Left ventricle myocardium superior (tissue), 1 donor: ENCODE results near the gene PDE4B. TPM values are rescaled to one million over a fixed set of nuclear protein-coding genes. Genes with fewer than 3 reads are reported as not detected.

ENCODE experiments used
- ATAC-seq: fragments of 200-7000 bp; cut with Tn5 transposase; one replicate; pipeline ENCODE4 v1.9.1; 2020; ENCODE audit warnings: mild to moderate bottlenecking, moderate library complexity
- DNase-seq: peaks from one replicate; pipeline ENCODE4 v3.0.0-alpha.2; 2020
- intact Hi-C: fragments of 100-400 bp; cut with micrococcal nuclease; formaldehyde crosslinking; loops from one replicate; pipeline ENCODE4 v1.11.0; 2022
- total RNA-seq: library from RNA; stranded (reverse); fragmentation: NEBNext Ultra II Directional; extraction: Animal tissue kit (Norgen Biotek cat#: 25700); gene quantifications from one replicate; pipeline ENCODE4 v1.2.1, GENCODE V29; 2021
- donor health status: DM: no; HTN: yes; CAD: no; lungs with severe emphysema.

PDE4B gene
- total RNA-seq, 1 donor from 2014 or later = 19.4 TPM

GRCh38 chr1:66350001-66350547 is 557.4 kb downstream of the PDE4B start:
- DNase-seq (peak; percentile 52), ATAC-seq (peak; percentile 70)
- intact Hi-C loops = no loop called here

DNA sequence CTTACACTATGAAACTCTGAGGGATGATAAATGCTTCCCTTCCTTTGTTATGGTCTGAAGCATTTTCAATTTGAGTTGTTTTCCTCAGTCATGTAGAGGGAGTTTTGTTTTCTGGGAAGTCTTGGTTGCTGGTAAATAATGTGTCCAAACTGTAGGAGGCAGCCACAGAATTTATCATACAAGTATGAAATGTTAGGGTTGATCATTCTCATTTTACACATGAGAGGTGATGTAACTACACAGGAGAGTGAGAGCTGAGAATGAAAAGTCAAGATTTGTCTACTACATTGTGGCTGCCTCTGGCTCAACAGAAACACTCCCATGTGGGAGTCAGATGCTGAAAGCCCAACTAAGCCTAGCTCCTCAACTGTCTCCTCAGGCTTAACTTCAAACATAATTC is 558.8 kb downstream of the PDE4B start:
- intact Hi-C loops = no loop called here
- DNase-seq (no peak), ATAC-seq (peak; percentile 13)

GRCh38 chr1:66351913-66352312 is 559.2 kb downstream of the PDE4B start:
- DNase-seq = no peak
- ATAC-seq = peak; percentile 14
- intact Hi-C loops = no loop called here

DNA sequence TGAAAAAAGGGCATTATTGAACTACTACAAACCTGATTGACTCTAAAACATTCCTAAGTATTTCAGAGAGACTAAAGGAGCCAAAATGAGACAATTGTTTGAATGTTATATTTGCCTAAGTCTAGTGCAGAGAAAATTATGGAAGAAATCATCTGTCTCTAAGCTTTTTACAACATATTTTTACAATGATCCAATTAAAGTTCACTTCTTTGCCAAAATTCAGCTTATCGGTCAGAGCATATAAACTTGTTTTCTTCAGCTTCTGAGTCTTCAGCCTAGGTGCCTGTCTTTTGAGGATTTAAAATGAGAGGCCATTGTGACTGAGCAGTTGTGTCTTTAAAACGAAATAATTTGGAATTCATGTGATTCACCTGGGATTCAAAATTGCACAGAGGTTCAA is 560.1 kb downstream of the PDE4B start:
- ATAC-seq (no peak), DNase-seq (no peak)
- intact Hi-C loops = no loop called here

DNA sequence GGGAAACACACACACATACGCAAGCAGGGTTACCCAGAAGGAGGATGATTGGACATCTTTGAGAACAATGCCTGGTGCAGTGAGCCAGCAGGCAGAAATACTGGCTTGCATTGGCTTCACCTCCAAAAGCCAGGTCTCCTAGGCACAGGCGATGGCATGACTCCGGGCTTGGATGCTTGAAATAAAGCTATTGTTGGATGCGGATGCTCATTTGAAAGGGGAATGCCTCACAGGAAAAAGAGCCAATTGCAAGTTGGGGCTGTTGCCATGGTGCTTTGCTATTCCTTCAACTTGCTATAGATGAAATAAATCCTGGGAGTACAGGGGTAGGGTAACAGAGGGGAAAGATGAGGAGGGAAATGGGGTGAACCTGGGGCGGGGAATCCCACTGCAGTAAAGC is 560.6 kb downstream of the PDE4B start:
- intact Hi-C loops = no loop called here
- ATAC-seq (no peak), DNase-seq (no peak)

- peak; percentile 43 for ATAC-seq
- intact Hi-C loops = no loop called here
- DNase-seq = no peak
Observed at GRCh38 chr1:66354311-66355201, 561.9 kb downstream of the PDE4B start.

- DNase-seq (no peak), ATAC-seq (no peak)
- intact Hi-C loops = no loop called here
Observed at GRCh38 chr1:66355756-66356155, 563.1 kb downstream of the PDE4B start.

- DNase-seq = no peak
- ATAC-seq = no peak
- intact Hi-C loops = no loop called here
Observed at GRCh38 chr1:66356605-66357004, 563.9 kb downstream of the PDE4B start.

GRCh38 chr1:66357021-66357420 is 564.3 kb downstream of the PDE4B start:
- ATAC-seq (no peak), DNase-seq (no peak)
- intact Hi-C loops = no loop called here

GRCh38 chr1:66357478-66358197 is 564.9 kb downstream of the PDE4B start:
- intact Hi-C loops = no loop called here
- ATAC-seq (no peak), DNase-seq (no peak)

DNA sequence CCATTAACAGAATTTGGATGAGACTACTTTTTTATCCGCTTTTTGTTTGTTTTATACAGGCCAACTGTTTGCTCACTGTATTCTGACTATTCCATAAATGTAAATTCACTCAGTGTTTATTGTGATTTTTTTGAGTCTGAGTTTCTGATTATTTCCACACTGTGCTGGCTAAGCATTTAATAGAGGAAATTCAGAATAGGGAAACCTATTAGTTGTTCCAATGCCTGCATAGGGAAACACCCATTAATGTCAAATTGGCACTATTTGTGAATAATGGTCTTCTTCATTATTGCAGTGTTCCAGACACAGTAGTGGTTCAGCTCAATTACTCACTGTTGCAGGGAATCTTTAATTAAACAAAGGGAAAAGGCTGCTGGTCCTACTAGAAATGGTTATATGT is 566.6 kb downstream of the PDE4B start:
- DNase-seq (no peak), ATAC-seq (peak; percentile 13)
- intact Hi-C loops = no loop called here

GRCh38 chr1:66359815-66360214 is 567.1 kb downstream of the PDE4B start:
- intact Hi-C loops = no loop called here
- ATAC-seq (peak; percentile 15), DNase-seq (no peak)

DNA sequence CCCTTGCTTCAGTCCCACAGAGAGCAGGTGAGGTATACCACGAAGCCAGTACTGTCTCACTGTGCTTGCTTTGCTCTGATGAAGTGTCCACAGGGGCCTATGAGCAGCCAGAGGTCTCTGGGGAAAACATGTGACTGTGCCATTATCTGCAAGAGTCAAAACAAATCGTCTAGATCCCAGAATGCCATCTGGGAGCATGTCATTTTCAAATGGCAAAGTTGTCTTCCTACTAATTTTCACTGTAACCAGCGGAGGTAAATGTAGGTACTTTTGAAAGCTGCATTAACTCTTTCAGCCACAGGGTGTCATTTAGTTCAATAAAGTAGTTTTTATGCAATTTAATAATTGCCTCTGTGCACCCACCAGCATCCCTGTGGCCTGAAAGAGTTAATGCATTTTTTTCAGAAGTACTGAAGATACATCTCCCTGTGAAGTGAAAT is 567.6 kb downstream of the PDE4B start:
- intact Hi-C loops = no loop called here
- DNase-seq (no peak), ATAC-seq (peak; percentile 64)

GRCh38 chr1:66364578-66365391 is 572.1 kb downstream of the PDE4B start:
- ATAC-seq (no peak), DNase-seq (no peak)
- intact Hi-C loops = no loop called here

- no peak for DNase-seq
- intact Hi-C loops = no loop called here
- peak; percentile 34 for ATAC-seq
Observed at GRCh38 chr1:66365635-66366034, 572.9 kb downstream of the PDE4B start.

GRCh38 chr1:66366634-66367033 is 573.9 kb downstream of the PDE4B start:
- DNase-seq (no peak), ATAC-seq (no peak)
- intact Hi-C loops = no loop called here

DNA sequence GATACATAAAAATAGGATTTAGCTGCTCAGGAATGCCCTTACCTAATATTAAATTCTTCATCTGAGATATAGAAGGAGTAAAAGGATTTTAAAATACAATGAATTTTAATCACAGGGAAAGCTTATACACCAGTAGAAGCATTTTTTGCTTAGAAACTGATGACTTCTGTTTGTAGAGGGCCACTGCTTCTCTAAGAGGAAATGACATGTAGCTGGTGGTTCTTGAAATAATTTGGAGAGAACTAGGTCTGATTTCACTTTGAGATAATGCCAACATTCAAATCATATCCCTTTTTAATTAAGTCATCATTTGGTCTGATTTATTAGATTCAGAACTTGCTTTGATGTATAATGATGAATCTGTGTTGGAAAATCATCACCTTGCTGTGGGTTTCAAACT is 574.7 kb downstream of the PDE4B start:
- intact Hi-C loops = no loop called here
- no peak for DNase-seq
- no peak for ATAC-seq

DNA sequence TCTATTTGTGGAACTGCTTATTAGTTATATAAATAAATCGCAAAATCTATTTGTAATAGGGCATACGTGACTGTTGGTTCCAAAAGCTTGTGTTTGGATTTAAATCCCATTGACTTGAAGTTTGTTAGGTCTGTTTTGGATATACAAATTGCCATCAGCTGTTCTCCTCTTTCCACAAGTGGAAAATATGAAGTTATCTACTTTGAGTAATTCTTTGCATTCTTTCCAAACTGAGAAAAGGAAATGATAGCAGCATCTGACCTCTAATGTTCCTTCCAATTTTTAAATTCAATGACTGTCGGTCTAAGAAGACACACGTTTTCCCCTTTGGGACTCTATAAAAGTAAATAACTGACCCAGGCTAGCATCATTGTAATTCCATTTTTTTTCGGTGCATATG is 575.6 kb downstream of the PDE4B start:
- ATAC-seq = no peak
- intact Hi-C loops = no loop called here
- no peak for DNase-seq

DNA sequence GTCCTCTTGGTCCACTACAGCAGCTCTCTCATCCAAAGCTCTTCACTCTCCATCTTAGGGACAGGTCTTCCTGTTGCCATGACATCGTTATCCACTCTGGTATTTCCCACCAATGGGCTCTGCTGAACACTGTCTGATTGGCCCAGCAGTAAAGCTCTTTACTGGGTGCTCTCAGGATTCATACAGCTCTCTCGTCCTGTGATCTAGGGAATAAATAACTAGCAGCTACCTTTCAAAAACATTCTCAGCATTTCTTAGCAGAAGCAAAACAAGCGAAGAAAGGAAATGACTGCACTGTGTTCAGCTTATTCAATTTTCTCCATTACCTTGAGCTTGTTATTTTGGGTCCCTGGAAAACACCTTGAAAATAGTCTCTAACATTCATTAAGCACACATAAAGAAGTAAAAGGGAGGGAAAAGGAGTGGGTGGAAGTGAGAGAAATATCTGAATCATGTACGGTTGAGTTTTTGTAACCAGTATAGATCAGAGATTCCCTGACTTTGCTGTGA is 577.8 kb downstream of the PDE4B start:
- no peak for DNase-seq
- intact Hi-C loops = no loop called here
- no peak for ATAC-seq
